ENCODE measurements around the gene ADCY9. TPM values are rescaled to one million over a fixed set of nuclear protein-coding genes. Genes with fewer than 3 reads are reported as not detected.

Gene ADCY9
- total and polyA plus RNA-seq, 8 donors: 9.8 to 61.1 (median 12.9) TPM

- ATAC-seq (no peak), DNase-seq (no peak)
- intact Hi-C loops (cut with DNase I): no loop called here
Observed at GRCh38 chr16:3915426-3916260, 200.6 kb downstream of the ADCY9 start.

DNA sequence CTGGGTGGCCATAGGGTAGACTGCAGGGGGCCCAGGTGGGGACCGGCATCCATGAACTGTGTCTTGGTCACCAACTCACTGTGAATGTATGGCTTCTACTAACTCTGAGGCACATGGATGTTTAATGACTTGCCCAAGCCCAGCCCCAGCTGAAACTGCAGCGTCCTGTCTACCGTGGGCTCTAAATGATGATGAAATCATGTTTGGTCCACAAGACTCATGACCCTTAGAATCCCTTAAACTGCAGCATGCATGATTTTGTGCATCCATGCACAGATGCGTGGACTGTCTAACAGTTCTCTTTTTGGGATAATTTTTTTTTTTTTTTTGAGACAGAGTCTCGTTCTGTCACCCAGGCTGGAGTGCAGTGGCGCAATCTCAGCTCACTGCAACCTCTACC, 203.3 kb downstream of the ADCY9 start:
- DNase-seq (no peak), ATAC-seq (no peak)
- no peaks in the 10 kb centered on the region for H3K36me3 ChIP-seq
- no peak overlapping the region for H3K27ac ChIP-seq
- H3K9me3 ChIP-seq: peaks cover 0 to 2% of the 10 kb centered on the region in 2 donors
- intact Hi-C loops (cut with DNase I): no loop called here
- no peaks in the 10 kb centered on the region for H3K27me3 ChIP-seq
- no peak overlapping the region for H3K4me3 ChIP-seq
- TF ChIP-seq, protein P1, sequence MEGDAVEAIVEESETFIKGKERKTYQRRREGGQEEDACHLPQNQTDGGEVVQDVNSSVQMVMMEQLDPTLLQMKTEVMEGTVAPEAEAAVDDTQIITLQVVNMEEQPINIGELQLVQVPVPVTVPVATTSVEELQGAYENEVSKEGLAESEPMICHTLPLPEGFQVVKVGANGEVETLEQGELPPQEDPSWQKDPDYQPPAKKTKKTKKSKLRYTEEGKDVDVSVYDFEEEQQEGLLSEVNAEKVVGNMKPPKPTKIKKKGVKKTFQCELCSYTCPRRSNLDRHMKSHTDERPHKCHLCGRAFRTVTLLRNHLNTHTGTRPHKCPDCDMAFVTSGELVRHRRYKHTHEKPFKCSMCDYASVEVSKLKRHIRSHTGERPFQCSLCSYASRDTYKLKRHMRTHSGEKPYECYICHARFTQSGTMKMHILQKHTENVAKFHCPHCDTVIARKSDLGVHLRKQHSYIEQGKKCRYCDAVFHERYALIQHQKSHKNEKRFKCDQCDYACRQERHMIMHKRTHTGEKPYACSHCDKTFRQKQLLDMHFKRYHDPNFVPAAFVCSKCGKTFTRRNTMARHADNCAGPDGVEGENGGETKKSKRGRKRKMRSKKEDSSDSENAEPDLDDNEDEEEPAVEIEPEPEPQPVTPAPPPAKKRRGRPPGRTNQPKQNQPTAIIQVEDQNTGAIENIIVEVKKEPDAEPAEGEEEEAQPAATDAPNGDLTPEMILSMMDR (IDR thresholded peaks at IDR 0.05): no peak
- no peaks in the 10 kb centered on the region for H3K4me1 ChIP-seq

More at GRCh38 chr16:3915426-3916260, 200.6 kb downstream of the ADCY9 start:
- no peaks in the 10 kb centered on the region for H3K27me3 ChIP-seq
- H3K4me1 ChIP-seq: no peaks in the 10 kb centered on the region
- H3K9me3 ChIP-seq: peaks cover 0 to 8% of the 10 kb centered on the region in 2 donors
- no peak overlapping the region for H3K4me3 ChIP-seq
- no peaks in the 10 kb centered on the region for H3K36me3 ChIP-seq
- TF ChIP-seq, protein P1 (IDR thresholded peaks at IDR 0.05): no peak
- H3K27ac ChIP-seq: no peak overlapping the region

Other genes starting within 250 kb of the ADCY9 start
- gene CREBBP, start 235.7 kb downstream of the ADCY9 start, total RNA-seq: 10 to 100 TPM; 48.3 to 63.7 TPM
- 100 to 1,000 TPM in 5 of 6 donors, 10 to 100 TPM in 1; 96.5 to 112 (median 105) TPM for gene CREBBP, start 235.7 kb downstream of the ADCY9 start, polyA plus RNA-seq (ENCODE audit: insufficient read length in 6 of 6)
- 1 to 10 TPM in 1 of 2 donors, under 1 TPM in 1; 0.82 to 1.9 TPM for gene SRL, start 125.6 kb upstream of the ADCY9 start, total RNA-seq
- gene SRL, start 125.6 kb upstream of the ADCY9 start, polyA plus RNA-seq (ENCODE audit: insufficient read length in 6 of 6): 1 to 10 TPM; 5.1 to 6.5 (median 6.2) TPM
- gene TFAP4, start 156.6 kb upstream of the ADCY9 start, total RNA-seq: 10 to 100 TPM in 1 of 2 donors, 1 to 10 TPM in 1; 6.4 to 12.8 TPM
- gene TFAP4, start 156.6 kb upstream of the ADCY9 start, polyA plus RNA-seq (ENCODE audit: insufficient read length in 6 of 6): 10 to 100 TPM; 17.8 to 23.9 (median 21.8) TPM
- 10 to 100 TPM; 28.9 to 31.0 TPM for gene GLIS2, start 199.6 kb upstream of the ADCY9 start, total RNA-seq
- 10 to 100 TPM; 17.2 to 29.0 (median 24.4) TPM for gene GLIS2, start 199.6 kb upstream of the ADCY9 start, polyA plus RNA-seq (ENCODE audit: insufficient read length in 6 of 6)
- 10 to 100 TPM; 26.2 to 44.6 TPM for gene PAM16, start 234.9 kb upstream of the ADCY9 start, total RNA-seq
- 10 to 100 TPM; 19.1 to 32.5 (median 29.8) TPM for gene PAM16, start 234.9 kb upstream of the ADCY9 start, polyA plus RNA-seq (ENCODE audit: insufficient read length in 6 of 6)

Measured in left lung (tissue), 10 donors.